NCI-H2029 (cell line): ENCODE results near the gene DLG2.
"Not testable (repeated sequence)": the region's sequence is repeated elsewhere in the genome, so short reads cannot be mapped to it uniquely, and the experiment has no call there.

Source experiments
- DNase-seq: peaks from one replicate; lab custom pipeline; 2025; lab: John Stamatoyannopoulos, UW

DLG2 gene

DNA sequence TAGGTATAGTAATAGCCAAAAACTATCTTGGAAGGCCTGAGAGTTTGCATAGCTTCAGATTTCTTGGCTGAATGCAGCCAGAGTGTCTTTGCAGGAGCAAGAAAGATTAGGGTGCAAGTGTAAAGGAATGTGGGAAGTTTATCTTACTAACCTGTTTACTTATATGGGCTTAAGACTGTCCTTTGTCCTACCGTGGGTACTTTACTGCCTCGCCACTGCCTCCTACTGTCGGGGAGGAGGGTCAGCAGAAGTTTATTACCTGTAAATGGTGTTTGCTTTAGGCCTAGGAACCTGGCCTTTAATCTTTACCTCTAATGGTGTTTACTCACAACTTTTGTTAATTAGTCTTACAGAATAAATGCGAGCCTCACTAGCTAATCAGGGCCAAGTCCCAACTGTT, 633.8 kb downstream of the DLG2 start:
- no peak for DNase-seq

DNA sequence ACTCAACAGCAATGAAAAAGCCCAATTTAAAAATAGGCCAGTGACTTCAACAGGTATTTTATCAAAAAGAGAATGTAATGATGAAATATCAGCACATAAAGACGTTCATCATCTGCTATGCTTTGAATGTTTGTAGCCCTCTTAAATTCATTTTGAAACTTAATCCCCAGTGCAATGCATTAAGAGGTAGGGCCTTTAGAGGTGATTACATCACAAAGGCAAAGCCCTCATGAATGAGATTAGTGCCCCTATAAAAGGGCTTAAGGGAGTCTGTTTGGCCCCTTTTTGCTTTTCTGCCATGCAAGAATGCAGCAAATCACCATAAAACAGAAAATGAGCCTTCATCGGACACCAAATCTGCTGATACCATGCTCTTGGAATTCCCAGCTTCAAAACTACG, 637.0 kb downstream of the DLG2 start:
- no peak for DNase-seq

DNA sequence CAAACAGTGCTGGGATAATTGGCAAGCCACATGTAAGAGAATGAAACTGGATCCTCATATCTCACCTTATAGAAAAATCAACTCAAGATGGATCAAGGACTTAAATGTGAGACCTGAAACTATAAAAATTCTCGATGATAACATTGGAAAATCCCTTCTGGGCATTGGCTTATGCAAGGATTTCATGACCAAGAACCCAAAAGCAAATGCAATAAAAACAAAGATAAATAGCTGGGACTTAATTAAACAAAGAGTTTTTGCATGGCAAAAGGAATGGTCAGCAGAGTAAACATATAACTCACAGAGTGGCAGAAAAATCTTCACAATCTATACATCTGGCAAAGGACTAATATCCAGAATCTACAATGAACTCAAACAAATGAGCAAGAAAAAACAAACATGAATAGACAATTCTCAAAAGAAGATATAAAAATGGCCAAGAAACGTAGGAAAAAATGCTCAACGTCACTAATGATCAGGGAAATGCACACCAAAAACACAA, 639.4 kb downstream of the DLG2 start:
- not testable (repeated sequence) for DNase-seq

DNA sequence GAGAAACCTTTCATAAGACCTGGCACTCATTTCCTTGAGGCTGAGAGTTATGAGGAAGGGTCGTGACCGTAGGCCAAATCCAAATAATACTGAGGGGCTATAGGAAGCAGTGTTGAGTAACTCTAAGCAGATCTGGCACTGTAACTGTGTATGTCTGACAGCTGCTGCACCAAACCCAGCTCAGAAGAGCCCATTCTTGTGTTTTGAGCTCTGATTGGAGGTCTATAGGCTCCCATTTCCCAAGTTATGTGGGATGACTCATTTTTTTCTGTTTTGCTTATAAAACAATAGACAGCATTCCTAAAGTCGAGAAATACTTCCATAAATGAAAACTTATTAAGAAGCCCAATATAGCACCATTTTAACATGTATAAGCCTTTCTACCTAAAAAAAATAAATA, 645.8 kb downstream of the DLG2 start:
- no peak for DNase-seq

DNA sequence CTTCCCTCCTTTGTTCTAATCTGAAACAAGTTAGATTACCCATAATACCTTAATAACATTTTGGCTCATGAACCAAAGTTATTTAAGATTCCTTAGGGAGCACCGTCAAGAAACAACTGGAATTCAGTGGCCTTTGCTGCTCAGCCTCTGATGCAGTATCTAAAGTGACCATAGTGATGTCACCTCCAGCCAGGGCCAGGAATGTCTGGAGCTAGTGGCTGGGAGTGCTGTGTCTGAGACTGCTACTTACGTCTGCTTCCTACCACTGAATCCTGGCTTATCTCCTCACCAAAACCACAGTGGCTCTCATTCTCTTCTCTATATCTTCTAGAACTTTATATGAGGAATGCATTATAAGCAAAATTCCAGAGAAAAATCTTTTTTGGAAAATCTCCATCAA, 658.0 kb downstream of the DLG2 start:
- DNase-seq: no peak

DNA sequence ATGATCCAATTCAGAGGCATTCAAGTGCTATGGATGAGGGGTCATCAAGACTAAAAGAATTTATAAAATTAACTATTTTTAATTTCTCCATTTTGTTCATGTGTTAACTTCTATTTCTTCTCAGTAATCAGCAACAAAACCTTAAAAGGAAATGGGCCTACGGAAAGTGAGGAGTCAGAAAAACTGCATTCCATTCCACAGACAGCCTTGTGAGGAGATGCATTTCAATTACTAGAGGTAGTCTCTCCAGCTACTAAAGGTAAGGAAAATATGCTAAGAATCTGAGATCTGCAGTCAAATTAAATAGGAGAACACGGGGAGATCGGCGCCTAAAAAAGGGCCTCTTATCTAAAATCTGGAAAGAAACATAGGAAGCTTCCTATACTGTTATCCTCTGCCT, 661.7 kb downstream of the DLG2 start:
- DNase-seq: no peak

DNA sequence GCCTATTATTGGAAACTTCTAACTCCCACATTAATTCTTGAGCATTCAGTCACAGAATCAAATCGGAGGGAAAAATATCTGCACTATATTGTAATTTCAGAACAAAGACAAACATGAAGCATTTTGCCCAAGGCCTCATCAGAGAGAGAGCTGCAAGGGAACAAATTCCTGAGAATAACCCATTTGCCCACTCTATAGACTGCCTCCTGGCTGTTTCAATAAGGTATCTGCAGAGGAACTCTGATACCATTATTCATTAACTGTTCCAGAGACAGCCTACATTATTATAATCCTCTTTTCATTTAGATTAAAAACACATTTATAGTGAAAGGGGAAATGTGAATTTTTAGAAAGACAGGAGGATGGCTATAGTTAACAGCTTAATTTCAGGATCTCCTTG, 663.9 kb downstream of the DLG2 start:
- DNase-seq: no peak

DNA sequence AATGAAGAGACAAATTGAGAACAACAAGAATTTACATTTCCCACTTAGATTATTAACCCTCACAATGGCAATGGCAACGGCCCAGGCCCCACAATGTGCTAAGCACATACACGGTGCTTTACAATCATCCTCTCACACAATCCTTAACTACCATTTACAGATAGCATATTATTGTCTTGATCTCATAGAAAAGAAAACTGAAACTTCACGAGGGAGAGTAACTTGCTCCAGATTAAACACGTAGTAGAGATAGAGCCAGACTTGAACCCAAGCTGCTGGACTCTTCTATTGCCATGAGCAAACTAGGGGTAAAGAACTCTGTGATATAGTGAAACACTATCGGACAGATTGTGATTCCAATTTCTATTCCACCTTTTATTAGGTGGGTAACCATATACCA, 665.1 kb downstream of the DLG2 start:
- no peak for DNase-seq

DNA sequence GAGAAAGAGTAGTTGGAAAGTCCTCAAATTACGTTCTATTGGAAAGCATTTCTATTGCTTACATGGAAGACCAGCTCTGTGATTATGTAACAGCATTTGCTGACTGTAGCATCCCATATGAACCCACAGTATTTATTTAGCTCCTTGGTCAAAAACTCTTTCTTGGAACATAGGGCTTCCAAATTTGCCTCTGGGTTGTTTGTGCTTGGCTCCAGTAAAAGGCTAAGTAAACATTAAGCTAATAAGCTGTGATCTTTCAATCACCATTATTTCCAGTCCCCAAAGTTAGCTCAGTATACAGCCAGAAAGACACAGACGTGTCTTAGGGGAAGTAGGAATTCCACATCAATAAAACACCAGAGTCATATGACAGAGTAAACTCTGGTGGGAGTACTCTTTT, 668.8 kb downstream of the DLG2 start:
- no peak for DNase-seq

DNA sequence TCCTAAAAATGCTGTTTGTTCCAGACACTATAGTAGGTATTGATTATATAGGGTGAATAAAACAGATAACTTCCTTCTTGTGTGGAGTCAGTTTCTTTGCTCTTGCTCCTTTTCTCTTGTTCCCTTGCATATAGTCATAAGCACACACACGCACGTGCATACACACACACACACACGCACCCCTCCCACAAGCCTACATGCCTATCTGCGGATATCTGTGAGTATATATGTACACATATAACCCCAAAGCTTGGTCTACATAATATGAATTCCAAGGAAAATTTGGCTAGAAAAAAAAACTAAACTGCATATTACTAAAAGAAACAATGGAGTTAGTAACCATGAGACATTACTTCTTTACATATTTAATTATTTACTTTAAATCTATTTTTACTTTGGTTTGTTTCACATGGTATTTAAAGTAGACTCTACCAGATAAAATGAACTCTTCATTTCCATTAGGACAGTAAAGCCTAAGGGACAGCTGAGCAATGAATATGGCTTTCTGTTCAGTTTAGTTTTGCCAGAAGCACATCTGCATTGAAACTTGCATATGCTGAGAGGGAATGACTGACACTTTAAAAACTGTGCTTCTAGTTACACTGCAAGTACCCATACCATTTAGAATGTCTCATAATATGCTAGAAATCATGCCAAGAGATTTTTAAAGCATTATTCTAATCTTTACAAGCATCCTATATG, 676.4 kb downstream of the DLG2 start:
- DNase-seq: no peak

DNA sequence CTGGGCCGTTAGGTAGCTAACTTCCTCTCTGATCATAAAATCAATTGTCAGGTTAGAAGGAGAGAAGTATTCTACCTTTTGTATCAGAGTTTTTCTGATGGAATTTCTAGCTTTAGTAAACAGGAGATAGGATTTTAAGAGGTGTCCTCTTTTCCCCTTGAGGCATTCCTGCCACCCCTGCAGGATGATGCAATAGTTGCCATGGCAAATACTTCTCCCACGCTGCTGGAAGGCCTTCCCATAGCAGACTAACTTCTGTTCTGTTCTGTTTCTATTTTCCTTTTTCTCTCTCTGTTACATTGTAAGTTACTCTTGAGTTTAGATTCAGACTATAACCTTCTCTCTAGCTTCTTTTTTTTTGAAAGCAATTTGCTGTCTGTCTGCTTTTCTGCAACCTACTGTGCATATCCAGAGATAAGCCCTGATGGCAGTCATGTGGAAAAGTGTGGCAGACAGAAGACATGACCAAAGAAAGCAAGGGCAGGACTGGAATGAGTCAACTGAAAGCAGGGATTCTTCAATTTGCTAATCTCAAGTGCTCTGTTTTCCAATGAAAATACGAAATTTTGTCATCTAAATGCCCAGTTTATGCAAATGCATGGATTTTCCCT, 679.1 kb downstream of the DLG2 start:
- DNase-seq: no peak

DNA sequence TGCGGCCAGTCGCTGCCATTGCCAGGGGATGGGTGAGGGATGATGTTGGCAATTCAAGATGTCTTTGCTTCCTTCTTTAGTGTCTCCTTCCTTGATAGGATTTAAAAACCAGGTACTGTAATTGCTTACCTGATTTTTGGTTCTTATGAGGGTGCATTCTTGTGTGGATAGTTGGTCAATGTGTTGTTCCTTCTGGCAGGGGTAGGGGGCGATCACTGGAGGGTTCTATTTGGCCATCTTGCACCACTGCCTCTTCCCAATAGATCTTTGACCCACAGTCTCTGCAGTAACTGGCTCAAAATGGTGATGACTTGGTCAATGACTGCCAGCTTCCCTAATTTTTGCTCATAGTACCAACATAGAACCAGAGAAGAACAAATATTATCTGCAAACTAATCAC, 680.1 kb downstream of the DLG2 start:
- DNase-seq: no peak

DNA sequence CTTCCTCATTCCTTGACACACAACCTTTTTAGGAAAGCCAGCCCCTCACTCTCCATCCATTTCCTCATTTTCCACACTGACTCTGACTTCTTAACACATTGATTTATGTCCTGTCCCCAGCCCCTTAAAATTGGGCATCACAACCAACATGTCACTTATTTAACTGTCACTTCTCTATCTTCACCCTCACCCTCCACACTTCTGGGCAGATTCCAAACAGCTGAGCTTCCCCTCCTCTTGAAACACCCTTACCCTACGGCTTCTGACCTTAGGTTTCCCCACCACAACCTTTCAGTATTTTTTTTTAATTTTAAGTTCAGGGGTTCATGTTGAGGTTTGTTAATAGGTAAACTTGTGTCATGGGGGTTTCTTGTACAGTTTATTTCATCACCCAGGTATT, 696.3 kb downstream of the DLG2 start:
- no peak for DNase-seq

DNA sequence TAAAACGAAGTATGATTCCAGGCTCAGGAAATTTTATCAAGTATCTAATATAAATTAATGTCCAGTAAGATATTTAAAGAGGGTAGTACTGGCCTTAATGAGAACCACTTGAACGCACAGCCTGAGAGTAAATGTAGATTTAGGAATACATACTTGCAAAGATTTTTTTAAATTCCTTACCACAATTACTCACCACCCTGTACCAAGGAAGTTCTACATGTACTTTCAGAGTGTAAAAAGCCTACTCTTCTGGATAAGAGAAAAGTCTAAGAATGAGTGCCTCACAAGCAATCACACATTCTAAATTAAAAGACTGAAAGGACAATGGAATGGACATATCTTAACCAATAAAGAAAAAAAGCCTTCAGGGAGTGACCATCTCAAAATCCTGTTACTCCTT, 697.4 kb downstream of the DLG2 start:
- DNase-seq: no peak

DNA sequence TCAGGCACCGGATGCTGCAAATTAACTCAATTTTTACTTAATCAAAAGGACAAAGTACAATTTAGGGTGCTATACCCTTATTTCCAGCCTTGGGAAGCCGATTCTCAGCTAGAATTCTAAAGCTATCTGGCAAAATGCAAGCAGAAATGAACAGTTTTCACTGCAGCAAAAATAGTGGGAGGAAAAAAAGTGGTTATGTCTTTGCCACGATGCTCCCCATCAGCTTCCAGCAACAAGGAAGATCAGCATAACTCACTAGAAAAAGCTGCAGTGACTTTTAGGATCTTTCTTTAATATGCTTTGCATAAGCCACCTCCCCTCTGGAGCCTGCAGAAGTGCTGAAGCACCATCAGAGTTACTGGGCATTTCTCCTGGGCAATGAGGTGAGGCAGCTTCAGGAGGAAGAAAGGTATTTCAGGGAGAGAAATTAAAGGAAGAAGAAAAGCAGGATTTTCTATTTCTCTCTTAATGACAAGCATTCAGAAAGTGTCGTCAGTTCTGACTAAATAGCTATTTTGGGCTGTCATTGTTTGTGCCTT, 702.9 kb downstream of the DLG2 start:
- no peak for DNase-seq

DNA sequence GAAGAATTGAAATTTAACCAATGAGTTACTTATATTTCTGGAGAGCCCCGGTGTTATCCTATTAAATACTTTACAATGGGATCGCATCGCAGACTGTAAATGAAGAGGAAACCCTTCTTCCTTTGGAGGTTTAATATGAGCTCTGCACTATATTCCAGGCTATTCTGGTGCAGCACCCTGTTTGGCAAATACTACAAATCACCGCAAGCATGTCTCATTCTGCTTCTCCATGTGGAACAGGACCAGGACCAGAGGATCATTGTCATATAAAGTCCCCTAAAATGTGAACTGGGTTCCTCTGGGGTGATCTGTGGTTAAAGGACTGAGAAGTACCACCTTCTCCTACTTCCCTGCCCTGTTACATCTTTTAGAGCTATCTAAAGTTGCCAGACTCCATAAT, 703.7 kb downstream of the DLG2 start:
- no peak for DNase-seq

DNA sequence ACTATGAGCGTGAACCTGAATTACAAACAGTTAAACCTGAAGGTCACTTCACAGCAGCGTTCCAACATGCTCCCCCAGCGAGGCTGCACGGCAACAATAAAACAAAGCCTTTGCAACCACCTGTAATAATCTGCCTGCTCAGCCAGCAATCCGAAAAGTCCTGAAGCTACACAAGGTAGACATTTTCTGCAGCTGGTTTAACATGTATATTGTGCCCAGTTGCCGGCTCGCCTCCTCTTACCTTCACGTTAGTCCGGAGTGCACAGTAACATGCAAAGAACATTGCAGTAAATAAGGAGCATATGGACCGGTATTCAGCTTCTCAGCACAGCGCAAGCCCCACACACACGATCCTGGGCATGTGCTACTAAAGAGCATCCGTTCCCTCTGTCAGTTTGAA, 704.3 kb downstream of the DLG2 start:
- DNase-seq: no peak

DNA sequence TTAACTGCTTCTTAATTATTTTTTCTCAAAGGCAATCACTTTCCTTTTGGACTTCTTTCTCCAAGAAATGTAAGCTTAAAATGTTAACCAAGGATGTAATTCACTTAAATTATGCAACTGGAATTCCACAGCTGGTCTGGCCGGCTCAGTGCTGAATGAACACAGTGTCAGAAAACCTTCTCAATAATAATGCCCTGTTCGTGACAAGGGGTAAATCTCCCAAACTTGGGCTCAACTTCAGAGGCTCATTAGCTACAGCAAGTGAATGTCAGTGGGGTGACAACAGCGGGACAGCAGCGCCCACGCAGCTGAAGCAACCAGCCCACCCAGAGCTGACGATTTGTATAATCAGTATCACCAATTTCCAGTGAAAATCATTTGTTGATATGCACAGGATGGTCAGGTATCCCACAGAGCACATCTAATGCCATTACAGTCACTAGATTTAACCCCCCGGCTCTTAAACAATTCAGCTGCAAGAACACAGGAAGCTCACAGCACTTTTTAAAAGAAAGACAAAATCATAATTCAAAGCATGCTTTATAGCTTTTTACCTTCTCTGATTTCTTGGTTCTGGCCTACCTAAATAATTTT, 704.8 kb downstream of the DLG2 start:
- DNase-seq: no peak

DNA sequence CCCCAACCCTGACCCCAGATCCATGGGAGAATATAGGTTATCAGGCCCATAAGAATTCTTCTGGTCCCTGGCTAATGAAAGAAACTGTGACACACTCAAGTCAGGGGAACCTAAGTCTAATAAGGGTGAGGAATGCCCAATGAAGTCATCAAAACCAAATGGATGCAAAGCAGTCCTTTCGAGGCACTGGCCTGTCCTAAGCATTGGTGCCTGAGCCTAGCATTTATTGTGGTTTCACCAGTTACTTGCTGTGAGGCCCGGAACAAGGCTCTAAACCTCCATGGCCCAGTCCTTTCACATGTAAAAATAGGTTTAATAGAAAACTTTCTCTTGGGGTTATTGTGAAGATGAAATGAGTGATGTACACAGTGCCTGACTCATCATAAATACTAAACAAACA, 712.6 kb downstream of the DLG2 start:
- no peak for DNase-seq

DNA sequence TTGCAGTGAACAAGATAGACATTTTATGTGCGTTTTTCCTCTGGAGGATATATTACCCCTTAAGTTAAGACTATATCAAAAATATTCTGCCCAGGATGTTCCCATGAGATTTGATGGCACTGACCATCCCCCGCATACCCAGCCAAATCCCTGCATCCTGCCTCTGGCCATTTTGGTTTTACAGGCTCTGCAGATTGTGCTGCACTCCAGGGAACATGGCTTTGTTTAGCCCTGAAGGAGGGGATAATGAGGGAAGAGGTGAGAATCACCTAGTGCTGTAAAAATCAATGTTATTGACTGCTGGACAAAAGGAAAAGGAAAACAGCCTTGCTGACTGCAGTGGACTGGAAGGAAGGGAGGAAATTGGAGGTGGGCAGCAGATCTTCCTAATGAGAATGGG, 717.4 kb downstream of the DLG2 start:
- no peak for DNase-seq

DNA sequence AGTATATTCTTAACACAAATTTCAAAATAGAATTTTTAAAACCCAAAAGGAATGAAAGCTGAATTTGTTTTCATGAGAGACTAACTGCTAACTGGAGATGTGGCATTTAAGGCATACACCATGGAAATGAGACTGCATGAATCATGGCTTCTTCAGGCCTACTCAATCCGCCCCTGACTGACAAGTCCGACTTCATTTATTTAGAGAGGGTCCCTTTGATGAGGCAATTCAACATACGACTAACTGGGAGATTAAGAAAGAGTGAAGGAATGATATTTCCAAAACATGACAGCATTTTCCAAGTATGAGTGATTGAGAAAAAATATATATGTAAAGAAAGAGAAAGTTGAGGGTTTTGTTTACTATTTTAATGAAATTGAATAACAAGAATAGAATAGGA, 720.1 kb downstream of the DLG2 start:
- DNase-seq: no peak

DNA sequence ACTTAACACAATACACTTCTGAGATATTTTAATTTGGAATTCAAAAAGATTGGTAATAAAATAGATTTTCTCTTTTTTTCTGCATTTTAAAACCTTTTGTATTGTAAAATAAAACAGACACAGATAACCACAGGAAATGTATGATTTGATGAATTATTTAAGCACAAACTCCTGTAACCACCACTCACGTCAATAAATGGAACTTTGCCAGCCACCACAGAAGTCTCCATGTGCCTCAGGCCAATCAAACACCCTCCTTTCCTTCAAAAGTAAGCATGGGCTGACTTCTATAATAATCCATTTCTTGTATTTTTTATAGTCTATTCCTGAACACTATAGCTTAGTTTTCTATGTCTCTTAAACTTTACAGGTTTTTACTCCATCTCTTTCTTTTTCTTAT, 721.7 kb downstream of the DLG2 start:
- DNase-seq: no peak

DNA sequence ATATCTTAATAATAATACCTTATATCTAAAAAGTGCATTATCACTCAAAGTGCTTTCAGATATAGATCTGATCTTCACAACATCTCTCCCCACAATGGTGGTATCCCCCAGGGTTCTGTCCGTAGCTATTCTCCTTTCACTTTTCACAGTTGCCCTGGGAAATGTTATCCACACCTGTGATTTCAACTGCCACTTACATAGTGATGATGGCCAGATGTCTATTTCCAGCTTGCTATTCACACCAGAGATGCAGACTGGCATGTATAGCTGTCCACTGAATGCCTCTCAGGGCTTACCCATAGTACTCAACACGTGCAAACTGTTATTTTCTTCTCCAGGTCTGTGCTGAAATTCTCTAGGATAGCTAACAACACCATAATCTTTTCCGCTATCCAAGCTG, 724.7 kb downstream of the DLG2 start:
- DNase-seq: no peak
